Lower leg skin (tissue), 4 donors: ENCODE measurements around the gene GDF11. TPM values are rescaled to one million over a fixed set of nuclear protein-coding genes. Genes with fewer than 3 reads are reported as not detected.

Experiments
- DNase-seq, 2 donors: peaks; one replicate each; pipeline ENCODE4 v3.0.0-alpha.2; 2019; ENCODE audit warnings: low spot score in 2 of 2
- H3K4me3 ChIP-seq: fragments of 200-600 bp; sonication (generic); 2 replicates; pipeline ENCODE4 v1.5.1; 2017; ENCODE audit warnings: mild to moderate bottlenecking, low read depth; ENCODE audit not compliant: poor library complexity, severe bottlenecking
- CTCF ChIP-seq, 3 donors: fragments of 450-650 bp; IDR thresholded peaks; one replicate each; pipeline ENCODE4 v1.5.1; 2016; ENCODE audit warnings: antibody characterized with exemption in 3 of 3, mild to moderate bottlenecking in 3 of 3, moderate library complexity in 2 of 3
- POLR2A ChIP-seq, 2 donors: fragments of 450-650 bp; IDR thresholded peaks; one replicate each; pipeline ENCODE4 v1.6.1; 2016 to 2017; ENCODE audit warnings: antibody characterized with exemption in 2 of 2, mild to moderate bottlenecking in 1 of 2, moderate library complexity in 1 of 2
- WGBS, 2 donors: methylation state at CpG; one replicate each; pipeline ENCODE4 v1.1.5; 2018; 5-methylcytosine and 5-hydroxymethylcytosine counted together
- intact Hi-C: fragments of 100-400 bp; cut with DNase I; formaldehyde crosslinking; loops from one replicate; pipeline ENCODE4 v1.15.0; 2023; ENCODE audit warnings: low total_unique reads
- total RNA-seq, 4 donors: library from RNA; depleted of rRNA; stranded (reverse); fragments of >200 nt; gene quantifications; one replicate each; pipeline ENCODE4 v1.1.0, GENCODE V29; 2016

Gene GDF11
- total RNA-seq, 4 donors from 2014 or later, result 0.23 to 2.7 (median 0.57) TPM

GRCh38 chr12:55696141-55696540 is 46.8 kb upstream of the GDF11 start:
- H3K4me3 ChIP-seq, result no peak overlapping the region
- intact Hi-C loops, result no loop called here
- DNase-seq, result peak in 1 of 2 donors; percentile 80
- no peak for TF ChIP-seq POLR2A (IDR thresholded peaks at IDR 0.05)
- no peak for TF ChIP-seq CTCF (IDR thresholded peaks at IDR 0.05)
- 96 to 98% methylated on average over 5 to 6 of the region's 6 CpGs for WGBS, 2 donors

- 83 to 87% methylated on average over 19 of the region's 19 CpGs for WGBS, 2 donors
- no peak for TF ChIP-seq CTCF (IDR thresholded peaks at IDR 0.05)
- no peak for TF ChIP-seq POLR2A (IDR thresholded peaks at IDR 0.05)
- intact Hi-C loops, result no loop called here
- no peak overlapping the region for H3K4me3 ChIP-seq
- DNase-seq, result peak in 1 of 2 donors; percentile 70
Measured at GRCh38 chr12:55696796-55697462, 46.0 kb upstream of the GDF11 start.

GRCh38 chr12:55697686-55698085 is 45.2 kb upstream of the GDF11 start:
- WGBS, 2 donors, result 89 to 90% methylated on average over 7 of the region's 7 CpGs
- no peak for TF ChIP-seq POLR2A (IDR thresholded peaks at IDR 0.05)
- no peak for TF ChIP-seq CTCF (IDR thresholded peaks at IDR 0.05)
- H3K4me3 ChIP-seq, result no peak overlapping the region
- intact Hi-C loops, result no loop called here
- peak in 1 of 2 donors; percentile 50 for DNase-seq

GRCh38 chr12:55698241-55698955 is 44.5 kb upstream of the GDF11 start:
- no peak for TF ChIP-seq CTCF (IDR thresholded peaks at IDR 0.05)
- TF ChIP-seq POLR2A (IDR thresholded peaks at IDR 0.05), result no peak
- DNase-seq, result peak in 1 of 2 donors; percentile 69
- H3K4me3 ChIP-seq, result no peak overlapping the region
- WGBS, 2 donors, result 96 to 97% methylated on average over 15 to 16 of the region's 16 CpGs
- intact Hi-C loops, result no loop called here

- DNase-seq, result peak in 1 of 2 donors; percentile 42
- intact Hi-C loops, result no loop called here
- WGBS, 2 donors, result 88 to 100% methylated on average over 1 of the region's 1 CpG
- no peak overlapping the region for H3K4me3 ChIP-seq
- TF ChIP-seq POLR2A (IDR thresholded peaks at IDR 0.05) (no peak), CTCF (IDR thresholded peaks at IDR 0.05) (no peak)
Measured at GRCh38 chr12:55698965-55699364, 44.0 kb upstream of the GDF11 start.
